ENCODE data around the gene LIMK1. TPM values are rescaled to one million over a fixed set of nuclear protein-coding genes. Genes with fewer than 3 reads are reported as not detected.

Gene LIMK1
- total and polyA plus RNA-seq, 2 of the 4 experiments (the other 2 are of a cell fraction) = 25.8 to 48.0 TPM

DNA sequence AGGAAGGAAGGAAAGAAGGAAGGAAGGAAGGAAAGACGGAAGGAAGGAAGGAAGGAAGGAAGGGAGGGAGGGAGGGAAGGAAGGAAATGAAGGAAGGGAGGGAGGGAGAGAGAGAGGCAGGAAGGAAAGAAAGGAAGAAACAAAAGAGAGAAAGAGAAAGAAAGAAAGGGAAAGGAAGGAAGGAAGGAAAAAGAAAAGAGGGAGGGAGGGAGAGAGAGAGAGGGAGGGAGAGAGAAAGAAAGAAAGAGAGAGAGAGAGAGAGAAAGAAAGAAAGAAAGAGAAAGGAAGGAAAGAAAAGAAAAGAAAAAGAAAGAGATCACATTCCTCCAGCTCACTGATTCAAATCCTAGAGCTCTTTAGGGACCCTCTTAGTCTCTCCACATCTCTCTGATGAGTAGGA, 31.0 kb upstream of the LIMK1 start:
- ChIA-PET CTCF (no interaction called here), POLR2A (ENCODE audit: unreplicated experiment) (no interaction called here)
- Histone ChIP-seq H3K27ac (ENCODE audit: insufficient read depth, low read length) (no peak overlapping the region), H2BK15ac (ENCODE audit: low read depth, low read length) (no peak overlapping the region), H2AFZ (replicated peaks; ENCODE audit: low read length, poor library complexity) (no peak overlapping the region), H4K91ac (ENCODE audit: insufficient read depth, low read depth, low read length) (no peak overlapping the region), H3K56ac (ENCODE audit: extremely low read depth, insufficient read depth, low read length) (no peak overlapping the region), H2BK5ac (ENCODE audit: low read depth, low read length, poor library complexity, severe bottlenecking) (no peak overlapping the region), H3K14ac (replicated peaks; ENCODE audit: low read depth, low read length) (no peak overlapping the region), H4K5ac (ENCODE audit: low read depth, low read length) (no peak overlapping the region), H2AK9ac (replicated peaks; ENCODE audit: low read depth, low read length, poor library complexity) (no peak overlapping the region), H3K9me1 (ENCODE audit: insufficient read depth, low read length) (no peaks in the 10 kb centered on the region; the same call in 1 of the 2 replicates), H2BK20ac (ENCODE audit: low read depth, low read length) (no peak overlapping the region), H3K9me3 (ENCODE audit: control insufficient read depth, insufficient read depth, low read length) (no peaks in the 10 kb centered on the region), H4K8ac (ENCODE audit: low read depth in 2 of 2, low read length in 2 of 2) (no peak overlapping the region), H3K9ac (ENCODE audit: low read depth, low read length) (no peak overlapping the region), H3K79me1 (ENCODE audit: low read depth in 1 of 2, low read length in 2 of 2) (no peaks in the 10 kb centered on the region), H3K4me2 (ENCODE audit: low read depth, low read length) (no peak overlapping the region), H3K18ac (ENCODE audit: low read depth, low read length) (no peak overlapping the region), H2AK5ac (ENCODE audit: low read depth, low read length) (no peak overlapping the region), H3K4ac (ENCODE audit: low read depth, low read length) (no peak overlapping the region), H3K36me3 (ENCODE audit: control insufficient read depth, insufficient read depth, low read length) (peaks cover 2% of the 10 kb centered on the region; the same call in 1 of the 2 replicates), H3K4me3 (ENCODE audit: insufficient read depth, low read depth, low read length) (no peak overlapping the region), H3K27me3 (ENCODE audit: control insufficient read depth, insufficient read depth, low read length) (no peaks in the 10 kb centered on the region; the same call in 1 of the 2 replicates), H2BK120ac (ENCODE audit: low read depth, low read length) (no peak overlapping the region), H3K4me1 (ENCODE audit: control insufficient read depth, insufficient read depth, low read length) (no peaks in the 10 kb centered on the region), H4K20me1 (ENCODE audit: insufficient read depth, low read length) (no peaks in the 10 kb centered on the region), H3K23ac (ENCODE audit: low read depth, low read length) (no peak overlapping the region)
- ATAC-seq (ENCODE audit: low read depth) (no peak), DNase-seq (no peak)
- intact Hi-C loops (cut with micrococcal nuclease) (no loop called here), dilution Hi-C loops (cut with HindIII; ENCODE audit: low sequenced_read_pairs, unreplicated experiment) (no loop called here), in situ Hi-C loops (cut with MboI; ENCODE audit: low sequenced_read_pairs) (no loop called here)
- WGBS, 2 experiments (ENCODE audit: extremely low coverage in 2 of 2, insufficient read length in 1 of 2) = 90% methylated on average over 1 of the region's 1 CpG; no CpG with 5 or more reads in 1 of the 2 experiments
- TF ChIP-seq USF2 (IDR thresholded peaks at IDR 0.05; ENCODE audit: low read depth, low read length) (no peak), CTCF (conservative IDR thresholded peaks at IDR 0.05; ENCODE audit: low read depth, low read length) (no peak), RAD21 (IDR thresholded peaks at IDR 0.05; ENCODE audit: low read length) (no peak), ELK1 (IDR thresholded peaks at IDR 0.05; ENCODE audit: borderline replicate concordance, low read depth, low read length) (no peak), MXI1 (IDR thresholded peaks at IDR 0.05; ENCODE audit: borderline replicate concordance, low read depth, low read length) (no peak), RCOR1 (IDR thresholded peaks at IDR 0.05; ENCODE audit: insufficient replicate concordance, low read length) (no peak), NFE2L2 (IDR thresholded peaks at IDR 0.05; ENCODE audit: low read depth, low read length) (no peak), MAZ (IDR thresholded peaks at IDR 0.05; ENCODE audit: borderline replicate concordance, low read depth, low read length) (no peak), CEBPB (IDR thresholded peaks at IDR 0.05; ENCODE audit: low read depth, low read length) (no peak), SMC3 (IDR thresholded peaks at IDR 0.05; ENCODE audit: low read depth, low read length) (no peak), POLR2A (IDR thresholded peaks at IDR 0.05; ENCODE audit: low read depth, low read length) (no peak), FOS (IDR thresholded peaks at IDR 0.05; ENCODE audit: low read depth, low read length) (no peak), BHLHE40 (IDR thresholded peaks at IDR 0.05; ENCODE audit: low read depth, low read length) (no peak), MAFK (IDR thresholded peaks at IDR 0.05; ENCODE audit: low read depth, low read length) (no peak)
- BruUV-seq (replicated peaks) = no TSS peak

Measured in IMR-90 (cell line).